Neural cell (in vitro differentiated cells): ENCODE results near the gene FRMPD4. TPM values are rescaled to one million over a fixed set of nuclear protein-coding genes. Genes with fewer than 3 reads are reported as not detected.

ENCODE experiments used
- H2AFZ ChIP-seq: fragments of 200-600, 300-800 bp; sonication (generic), shearing (Covaris generic); 2 replicates; pipeline ENCODE4 v1.6.0; 2014; ENCODE audit warnings: low read depth, mild to moderate bottlenecking, antibody characterized with exemption, low read length, moderate library complexity
- H3F3A ChIP-seq: fragments of 200-600 bp; shearing (Covaris generic); 2 replicates; pipeline ENCODE4 v1.6.1; 2016; ENCODE audit warnings: mild to moderate bottlenecking, moderate library complexity, mixed read lengths, antibody characterized with exemption, low read length; ENCODE audit not compliant: insufficient read depth, poor library complexity, severe bottlenecking
- H3K27ac ChIP-seq: fragments of 200-600, 300-800 bp; sonication (generic), shearing (Covaris generic); 2 replicates; pipeline ENCODE4 v1.5.1; 2014; ENCODE audit warnings: mild to moderate bottlenecking, low read length, moderate library complexity
- H3K27me3 ChIP-seq: fragments of 300-800, 200-600 bp; sonication (generic), shearing (Covaris generic); 2 replicates; pipeline ENCODE4 v1.6.0; 2014; ENCODE audit warnings: mild to moderate bottlenecking, low read depth, low read length, moderate library complexity; ENCODE audit not compliant: insufficient read depth
- H3K36me3 ChIP-seq: fragments of 300-800, 200-600 bp; sonication (generic), shearing (Covaris generic); 2 replicates; pipeline ENCODE4 v1.5.1; 2014; ENCODE audit warnings: mild to moderate bottlenecking, antibody characterized with exemption, low read length, moderate library complexity; ENCODE audit not compliant: insufficient read depth
- H3K4me2 ChIP-seq: fragments of 300-800, 200-600 bp; sonication (generic), shearing (Covaris generic); 2 replicates; pipeline ENCODE4 v1.6.0; 2014; ENCODE audit warnings: mild to moderate bottlenecking, low read length
- H3K4me3 ChIP-seq: fragments of 300-800, 200-600 bp; sonication (generic), shearing (Covaris generic); 2 replicates; pipeline ENCODE4 v1.5.1; 2014; ENCODE audit warnings: mild to moderate bottlenecking, low read length, moderate library complexity
- H3K79me2 ChIP-seq: fragments of 200-600 bp; shearing (Covaris generic); replicated peaks from 2 replicates; pipeline ENCODE4 v1.6.0; 2014; ENCODE audit warnings: mild to moderate bottlenecking, low read length, moderate library complexity; ENCODE audit not compliant: insufficient read depth
- H3K9ac ChIP-seq: fragments of 300-800, 200-600 bp; sonication (generic), shearing (Covaris generic); 2 replicates; pipeline ENCODE4 v1.6.1; 2016; ENCODE audit warnings: mild to moderate bottlenecking, low read length, mixed read lengths
- H3K9me2 ChIP-seq: fragments of 200-600 bp; shearing (Covaris generic); 2 replicates; pipeline ENCODE4 v1.6.1; 2016; ENCODE audit warnings: mild to moderate bottlenecking, low read length, mixed read lengths; ENCODE audit not compliant: insufficient read depth
- H3K9me3 ChIP-seq: fragments of 200-600, 300-800 bp; sonication (generic), shearing (Covaris generic); 2 replicates; pipeline ENCODE4 v1.6.1; 2016; ENCODE audit warnings: mild to moderate bottlenecking, mixed run types, low read length, moderate library complexity, mixed read lengths
- H4K20me1 ChIP-seq: fragments of 200-600 bp; shearing (Covaris generic); 2 replicates; pipeline ENCODE4 v1.6.1; 2016; ENCODE audit warnings: mild to moderate bottlenecking, mixed run types; ENCODE audit not compliant: insufficient read depth
- EP300 ChIP-seq: fragments of 450-650 bp; conservative IDR thresholded peaks from 2 replicates; pipeline ENCODE4 v1.6.1; 2014; ENCODE audit warnings: antibody characterized with exemption, mild to moderate bottlenecking, moderate library complexity; ENCODE audit not compliant: poor library complexity, severe bottlenecking
- EZH2 ChIP-seq: fragments of 200-600, 300-800 bp; shearing (Covaris generic), sonication (generic); IDR thresholded peaks from 2 replicates; pipeline ENCODE4 v1.6.1; 2014; ENCODE audit warnings: antibody characterized with exemption, low read length, borderline replicate concordance, mild to moderate bottlenecking; ENCODE audit not compliant: insufficient read depth, poor library complexity, severe bottlenecking
- MXI1 ChIP-seq: fragments of 450-650 bp; conservative IDR thresholded peaks from 2 replicates; pipeline ENCODE4 v1.6.1; 2014; ENCODE audit warnings: antibody characterized with exemption, mild to moderate bottlenecking; ENCODE audit not compliant: poor library complexity, severe bottlenecking
- POLR2AphosphoS5 ChIP-seq: IDR thresholded peaks from 2 replicates; pipeline ENCODE4 v1.6.1; 2012
- RAD21 ChIP-seq: fragments of 450-650 bp; conservative IDR thresholded peaks from 2 replicates; pipeline ENCODE4 v1.6.1; 2014; ENCODE audit warnings: antibody characterized with exemption, mild to moderate bottlenecking, moderate library complexity
- TAF1 ChIP-seq: IDR thresholded peaks from 2 replicates; pipeline ENCODE4 v1.6.1; 2012; ENCODE audit warnings: low read depth
- polyA plus RNA-seq: library from polyadenylated mRNA; depleted of rRNA; stranded (reverse); fragments of >200 nt; gene quantifications from 2 replicates; pipeline ENCODE4 v1.2.3, GENCODE V29; 2014
- TF ChIP-seq, protein P1 (sequence below): fragments of 450-650 bp; IDR thresholded peaks from 2 replicates; pipeline ENCODE4 v1.5.1; 2014; ENCODE audit warnings: antibody characterized with exemption, mild to moderate bottlenecking, moderate library complexity; ENCODE audit not compliant: poor library complexity, severe bottlenecking
- TF ChIP-seq, protein P2 (sequence below): IDR thresholded peaks from 2 replicates; pipeline ENCODE4 v1.6.1; 2012; ENCODE audit warnings: borderline replicate concordance

FRMPD4 gene
- polyA plus RNA-seq, 1 donor from 2014 or later = 1.2 TPM

DNA sequence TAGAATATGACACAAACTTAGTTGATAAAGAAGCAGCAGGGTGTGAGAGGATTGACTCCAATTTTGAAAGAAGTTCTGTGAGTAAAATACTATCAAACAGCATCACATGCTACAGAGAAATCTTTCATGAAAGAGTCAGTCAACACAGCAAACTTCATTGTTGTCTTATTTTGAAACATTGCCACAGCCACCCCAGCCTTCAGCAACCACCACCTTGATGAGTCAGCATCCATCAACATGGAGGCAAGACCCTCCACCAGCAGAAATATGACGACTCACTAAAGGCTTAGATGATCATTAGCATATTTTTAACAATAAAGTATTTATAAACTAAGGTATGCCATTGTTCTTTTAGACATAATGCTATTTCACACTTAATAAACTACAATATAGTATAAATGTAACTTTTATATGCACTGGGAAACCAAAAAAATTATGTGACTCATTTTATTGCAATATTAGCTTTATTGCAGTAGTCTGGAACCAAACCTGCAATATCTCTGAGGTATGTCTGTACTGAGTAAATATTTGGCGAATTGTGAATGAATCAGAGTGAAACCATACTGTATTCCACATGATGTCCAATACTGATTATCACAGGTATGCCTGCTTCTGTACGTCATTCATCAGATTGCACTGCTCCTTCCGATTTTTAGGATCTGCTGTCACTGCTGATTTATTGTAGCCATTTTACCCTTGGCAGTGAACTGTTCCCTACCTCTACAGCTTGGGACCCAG lies 11.6 kb downstream of the FRMPD4 start:
- no peaks in the 10 kb centered on the region for H3K9me2 ChIP-seq

DNA sequence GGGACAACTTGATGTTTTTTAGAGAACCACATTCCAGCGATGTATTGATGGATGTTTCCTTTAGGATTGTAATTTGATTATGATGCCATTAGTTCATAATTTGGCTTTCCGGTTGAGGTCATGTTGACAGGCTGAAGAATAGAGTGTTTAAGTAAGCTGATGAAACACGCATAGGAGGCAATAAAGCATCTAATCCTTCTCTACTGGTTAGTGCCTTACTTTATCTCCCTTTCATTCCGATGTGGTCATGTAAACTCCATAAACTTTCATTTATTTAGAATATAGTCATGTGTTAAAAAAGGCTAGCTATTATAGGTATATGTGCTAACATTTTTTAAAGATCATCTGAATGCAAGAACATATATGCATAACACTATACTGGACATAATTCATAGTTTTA lies 15.0 kb downstream of the FRMPD4 start:
- no peaks in the 10 kb centered on the region for H3K36me3 ChIP-seq
- no peaks in the 10 kb centered on the region for H3K9me3 ChIP-seq
- H2AFZ ChIP-seq = no peak overlapping the region
- H3K79me2 ChIP-seq = no peaks in the 10 kb centered on the region
- H3K4me2 ChIP-seq = no peak overlapping the region
- H3K27me3 ChIP-seq = no peaks in the 10 kb centered on the region
- H3K9me2 ChIP-seq = no peaks in the 10 kb centered on the region
- H3K4me3 ChIP-seq = no peak overlapping the region
- no peak overlapping the region for H3K27ac ChIP-seq
- H3F3A ChIP-seq = no peaks in the 10 kb centered on the region
- no peak overlapping the region for H3K9ac ChIP-seq
- no peaks in the 10 kb centered on the region for H4K20me1 ChIP-seq
- TF ChIP-seq, protein P1, sequence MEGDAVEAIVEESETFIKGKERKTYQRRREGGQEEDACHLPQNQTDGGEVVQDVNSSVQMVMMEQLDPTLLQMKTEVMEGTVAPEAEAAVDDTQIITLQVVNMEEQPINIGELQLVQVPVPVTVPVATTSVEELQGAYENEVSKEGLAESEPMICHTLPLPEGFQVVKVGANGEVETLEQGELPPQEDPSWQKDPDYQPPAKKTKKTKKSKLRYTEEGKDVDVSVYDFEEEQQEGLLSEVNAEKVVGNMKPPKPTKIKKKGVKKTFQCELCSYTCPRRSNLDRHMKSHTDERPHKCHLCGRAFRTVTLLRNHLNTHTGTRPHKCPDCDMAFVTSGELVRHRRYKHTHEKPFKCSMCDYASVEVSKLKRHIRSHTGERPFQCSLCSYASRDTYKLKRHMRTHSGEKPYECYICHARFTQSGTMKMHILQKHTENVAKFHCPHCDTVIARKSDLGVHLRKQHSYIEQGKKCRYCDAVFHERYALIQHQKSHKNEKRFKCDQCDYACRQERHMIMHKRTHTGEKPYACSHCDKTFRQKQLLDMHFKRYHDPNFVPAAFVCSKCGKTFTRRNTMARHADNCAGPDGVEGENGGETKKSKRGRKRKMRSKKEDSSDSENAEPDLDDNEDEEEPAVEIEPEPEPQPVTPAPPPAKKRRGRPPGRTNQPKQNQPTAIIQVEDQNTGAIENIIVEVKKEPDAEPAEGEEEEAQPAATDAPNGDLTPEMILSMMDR = no peak
- no peak for TF ChIP-seq EP300
- no peak for TF ChIP-seq POLR2AphosphoS5
- TF ChIP-seq RAD21 = no peak
- TF ChIP-seq TAF1 = no peak
- no peak for TF ChIP-seq MXI1
- TF ChIP-seq, protein P2, sequence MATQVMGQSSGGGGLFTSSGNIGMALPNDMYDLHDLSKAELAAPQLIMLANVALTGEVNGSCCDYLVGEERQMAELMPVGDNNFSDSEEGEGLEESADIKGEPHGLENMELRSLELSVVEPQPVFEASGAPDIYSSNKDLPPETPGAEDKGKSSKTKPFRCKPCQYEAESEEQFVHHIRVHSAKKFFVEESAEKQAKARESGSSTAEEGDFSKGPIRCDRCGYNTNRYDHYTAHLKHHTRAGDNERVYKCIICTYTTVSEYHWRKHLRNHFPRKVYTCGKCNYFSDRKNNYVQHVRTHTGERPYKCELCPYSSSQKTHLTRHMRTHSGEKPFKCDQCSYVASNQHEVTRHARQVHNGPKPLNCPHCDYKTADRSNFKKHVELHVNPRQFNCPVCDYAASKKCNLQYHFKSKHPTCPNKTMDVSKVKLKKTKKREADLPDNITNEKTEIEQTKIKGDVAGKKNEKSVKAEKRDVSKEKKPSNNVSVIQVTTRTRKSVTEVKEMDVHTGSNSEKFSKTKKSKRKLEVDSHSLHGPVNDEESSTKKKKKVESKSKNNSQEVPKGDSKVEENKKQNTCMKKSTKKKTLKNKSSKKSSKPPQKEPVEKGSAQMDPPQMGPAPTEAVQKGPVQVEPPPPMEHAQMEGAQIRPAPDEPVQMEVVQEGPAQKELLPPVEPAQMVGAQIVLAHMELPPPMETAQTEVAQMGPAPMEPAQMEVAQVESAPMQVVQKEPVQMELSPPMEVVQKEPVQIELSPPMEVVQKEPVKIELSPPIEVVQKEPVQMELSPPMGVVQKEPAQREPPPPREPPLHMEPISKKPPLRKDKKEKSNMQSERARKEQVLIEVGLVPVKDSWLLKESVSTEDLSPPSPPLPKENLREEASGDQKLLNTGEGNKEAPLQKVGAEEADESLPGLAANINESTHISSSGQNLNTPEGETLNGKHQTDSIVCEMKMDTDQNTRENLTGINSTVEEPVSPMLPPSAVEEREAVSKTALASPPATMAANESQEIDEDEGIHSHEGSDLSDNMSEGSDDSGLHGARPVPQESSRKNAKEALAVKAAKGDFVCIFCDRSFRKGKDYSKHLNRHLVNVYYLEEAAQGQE = no peak

More for the DNA sequence above, 11.6 kb downstream of the FRMPD4 start:
- Histone ChIP-seq H3K79me2 (no peaks in the 10 kb centered on the region), H3K4me3 (no peak overlapping the region), H3K9ac (no peak overlapping the region), H3K27ac (no peak overlapping the region), H4K20me1 (no peaks in the 10 kb centered on the region), H3K36me3 (no peaks in the 10 kb centered on the region), H3K9me3 (no peaks in the 10 kb centered on the region), H3K27me3 (no peaks in the 10 kb centered on the region), H3K4me2 (no peak overlapping the region), H3F3A (no peaks in the 10 kb centered on the region), H2AFZ (no peak overlapping the region)
- TF ChIP-seq POLR2AphosphoS5 (no peak), TAF1 (no peak), EP300 (no peak), EZH2 (no peak), RAD21 (no peak)
- TF ChIP-seq, protein P1 = no peak
- TF ChIP-seq, protein P2 = no peak
